ENCODE data around the gene AGAP3. TPM values are rescaled to one million over a fixed set of nuclear protein-coding genes. Genes with fewer than 3 reads are reported as not detected.

AGAP3 gene
- total and polyA plus RNA-seq, 4 donors = 3.9 to 27.0 (median 17.6) TPM

GRCh38 chr7:151115836-151116418 is 29.7 kb downstream of the AGAP3 start:
- Histone ChIP-seq H3K36me3 (ENCODE audit: control insufficient read depth in 4 of 4, insufficient read depth in 3 of 4, low read depth in 1 of 4, low read length in 3 of 4) (peaks cover 5 to 30% (median 12%) of the 10 kb centered on the region in 4 donors), H3K27me3 (ENCODE audit: control insufficient read depth in 4 of 4, insufficient read depth in 4 of 4, low read length in 3 of 4) (no peaks in the 10 kb centered on the region), H3K27ac (ENCODE audit: low read depth in 1 of 2, low read length in 2 of 2) (no peak overlapping the region), H3K9ac (ENCODE audit: low read depth in 1 of 2, low read length in 2 of 2) (no peak overlapping the region), H3K4me1 (ENCODE audit: control insufficient read depth in 4 of 4, insufficient read depth in 4 of 4, low read length in 3 of 4) (peaks cover 0 to 2% (median under 1%) of the 10 kb centered on the region in 4 donors), H3K4me3 (ENCODE audit: low read depth in 1 of 3, low read length in 3 of 3) (no peak overlapping the region), H3K9me3 (ENCODE audit: control insufficient read depth in 4 of 4, low read length in 3 of 4) (no peaks in the 10 kb centered on the region)
- DNase-seq (ENCODE audit: low spot score) = no peak
- no peak for TF ChIP-seq EGR1 (IDR thresholded peaks at IDR 0.05; ENCODE audit: low read depth in 2 of 2)
- TF ChIP-seq FOXA1 (IDR thresholded peaks at IDR 0.05) = no peak
- TF ChIP-seq HNF4A (conservative IDR thresholded peaks at IDR 0.05) = no peak
- no peak for TF ChIP-seq JUND (IDR thresholded peaks at IDR 0.05)
- TF ChIP-seq FOXA2 (IDR thresholded peaks at IDR 0.05) = no peak
- no peak for TF ChIP-seq MAX (IDR thresholded peaks at IDR 0.05)
- no peak for TF ChIP-seq GABPA (IDR thresholded peaks at IDR 0.05 in 1 of 2, conservative IDR thresholded peaks at IDR 0.05 in 1 of 2)
- TF ChIP-seq YY1 (IDR thresholded peaks at IDR 0.05) = no peak
- TF ChIP-seq, protein P1, sequence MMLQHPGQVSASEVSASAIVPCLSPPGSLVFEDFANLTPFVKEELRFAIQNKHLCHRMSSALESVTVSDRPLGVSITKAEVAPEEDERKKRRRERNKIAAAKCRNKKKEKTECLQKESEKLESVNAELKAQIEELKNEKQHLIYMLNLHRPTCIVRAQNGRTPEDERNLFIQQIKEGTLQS (IDR thresholded peaks at IDR 0.05) = no peak
- no peak for TF ChIP-seq CTCF (IDR thresholded peaks at IDR 0.05; ENCODE audit: low read depth, low read length, missing input control)
- no peak for TF ChIP-seq RXRA (IDR thresholded peaks at IDR 0.05)
- 82% methylated on average over 14 of the region's 14 CpGs for WGBS

GRCh38 chr7:151116603-151117440 is 30.5 kb downstream of the AGAP3 start:
- H3K4me3 ChIP-seq (ENCODE audit: low read depth in 1 of 3, low read length in 3 of 3) = no peak overlapping the region
- H3K27me3 ChIP-seq (ENCODE audit: control insufficient read depth in 4 of 4, insufficient read depth in 4 of 4, low read length in 3 of 4) = no peaks in the 10 kb centered on the region
- no peak overlapping the region for H3K27ac ChIP-seq (ENCODE audit: low read depth in 1 of 2, low read length in 2 of 2)
- TF ChIP-seq MAX (IDR thresholded peaks at IDR 0.05) (no peak), CTCF (IDR thresholded peaks at IDR 0.05; ENCODE audit: low read depth, low read length, missing input control) (no peak), JUND (IDR thresholded peaks at IDR 0.05) (no peak)
- no peaks in the 10 kb centered on the region for H3K4me1 ChIP-seq (ENCODE audit: control insufficient read depth in 4 of 4, insufficient read depth in 4 of 4, low read length in 3 of 4)
- DNase-seq (ENCODE audit: low spot score) = no peak
- WGBS = 95% methylated on average over 27 of the region's 27 CpGs
- peaks cover 5 to 37% (median 12%) of the 10 kb centered on the region in 4 donors for H3K36me3 ChIP-seq (ENCODE audit: control insufficient read depth in 4 of 4, insufficient read depth in 3 of 4, low read depth in 1 of 4, low read length in 3 of 4)
- no peak overlapping the region for H3K9ac ChIP-seq (ENCODE audit: low read depth in 1 of 2, low read length in 2 of 2)
- H3K9me3 ChIP-seq (ENCODE audit: control insufficient read depth in 4 of 4, low read length in 3 of 4) = no peaks in the 10 kb centered on the region
